HuH-7.5 (cell line): Measurements from ENCODE around the gene SATB2.

Source experiments
- DNase-seq: peaks from one replicate; pipeline ENCODE4 v3.0.0; 2011; ENCODE audit warnings: low spot score

SATB2 gene

GRCh38 chr2:199452260-199452990 is 5.3 kb downstream of the SATB2 start:
- DNase-seq: no peak

- no peak for DNase-seq
Measured at GRCh38 chr2:199449956-199450355, 7.8 kb downstream of the SATB2 start.

- DNase-seq: no peak
Measured at GRCh38 chr2:199449455-199449854, 8.3 kb downstream of the SATB2 start.

GRCh38 chr2:199446996-199447576 is 10.7 kb downstream of the SATB2 start:
- no peak for DNase-seq

GRCh38 chr2:199444749-199445148 is 13.0 kb downstream of the SATB2 start:
- no peak for DNase-seq

GRCh38 chr2:199443589-199444130 is 14.1 kb downstream of the SATB2 start:
- no peak for DNase-seq

GRCh38 chr2:199442173-199442572 is 15.6 kb downstream of the SATB2 start:
- no peak for DNase-seq

- no peak for DNase-seq
Measured at GRCh38 chr2:199441759-199442158, 16.0 kb downstream of the SATB2 start.

- no peak for DNase-seq
Measured at GRCh38 chr2:199440118-199440517, 17.6 kb downstream of the SATB2 start.

GRCh38 chr2:199439542-199439941 is 18.2 kb downstream of the SATB2 start:
- DNase-seq: no peak

- DNase-seq: no peak
Measured at GRCh38 chr2:199439066-199439465, 18.7 kb downstream of the SATB2 start.

GRCh38 chr2:199434555-199434954 is 23.2 kb downstream of the SATB2 start:
- no peak for DNase-seq

- DNase-seq: no peak
Measured at GRCh38 chr2:199433204-199433832, 24.4 kb downstream of the SATB2 start.

GRCh38 chr2:199431746-199432213 is 26.0 kb downstream of the SATB2 start:
- no peak for DNase-seq

- no peak for DNase-seq
Measured at GRCh38 chr2:199430214-199430613, 27.5 kb downstream of the SATB2 start.

- no peak for DNase-seq
Measured at GRCh38 chr2:199428291-199428690, 29.4 kb downstream of the SATB2 start.

- DNase-seq: no peak
Measured at GRCh38 chr2:199424160-199424559, 33.6 kb downstream of the SATB2 start.

- DNase-seq: no peak
Measured at GRCh38 chr2:199419428-199419827, 38.3 kb downstream of the SATB2 start.

GRCh38 chr2:199414465-199414864 is 43.3 kb downstream of the SATB2 start:
- DNase-seq: no peak

- no peak for DNase-seq
Measured at GRCh38 chr2:199414001-199414400, 43.7 kb downstream of the SATB2 start.

GRCh38 chr2:199409759-199410529 is 47.8 kb downstream of the SATB2 start:
- DNase-seq: no peak

GRCh38 chr2:199407421-199407820 is 50.3 kb downstream of the SATB2 start:
- no peak for DNase-seq
